Stimulated activated CD4-positive, alpha-beta T cell treated with anti-CD3 and anti-CD28 coated beads, Interleukin-12 subunit alpha, Interleukin-12 subunit beta, amount 100 ng/mL, for 24 hours (primary cell): Measurements from ENCODE around the gene SLF1.

Experiments used
- DNase-seq, 2 experiments: peaks; one replicate each; pipeline ENCODE4 v3.0.0-alpha.2; 2020; ENCODE audit warnings: low read depth in 2 of 2

SLF1 gene

DNA sequence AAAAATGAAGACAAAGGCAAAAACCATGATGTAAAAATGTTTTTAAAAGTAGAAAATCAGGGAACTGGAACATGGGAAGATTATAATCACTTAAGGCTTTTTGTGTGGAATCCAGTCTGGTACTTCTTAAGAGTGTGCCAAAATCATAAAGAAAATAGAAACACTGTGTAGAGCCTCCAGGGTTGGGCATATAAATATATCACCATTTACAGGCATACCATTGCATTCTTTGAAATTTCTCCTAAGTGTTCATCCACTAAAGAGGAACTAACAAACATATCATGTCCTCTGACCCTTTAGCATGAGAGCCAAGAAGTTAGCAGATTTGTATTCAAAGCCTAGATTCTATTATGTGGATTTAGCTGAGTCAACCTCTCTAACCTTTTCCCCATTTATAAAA, 93.3 kb downstream of the SLF1 start:
- DNase-seq, result no peak

DNA sequence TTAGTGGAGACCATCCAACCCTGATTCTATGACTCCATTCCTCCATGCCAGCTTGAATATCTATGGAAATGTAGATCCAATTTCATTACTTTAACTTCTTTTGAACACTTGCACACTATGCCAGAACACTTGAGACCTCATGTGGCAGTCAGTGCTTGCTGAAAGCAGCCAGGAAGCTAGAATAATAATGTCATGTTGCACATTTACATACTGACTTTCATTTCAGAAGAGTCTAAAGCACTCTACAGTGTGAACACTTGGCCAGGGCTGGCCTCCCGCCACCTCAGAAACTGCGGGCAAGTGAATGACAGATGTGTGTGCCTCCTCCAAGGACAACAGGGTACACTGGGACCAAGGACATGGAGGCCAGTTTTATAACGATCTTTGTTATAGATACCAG, 97.3 kb downstream of the SLF1 start:
- DNase-seq, result no peak

- DNase-seq, result no peak
Measured at GRCh38 chr5:94725142-94725541, 106.7 kb downstream of the SLF1 start.

DNA sequence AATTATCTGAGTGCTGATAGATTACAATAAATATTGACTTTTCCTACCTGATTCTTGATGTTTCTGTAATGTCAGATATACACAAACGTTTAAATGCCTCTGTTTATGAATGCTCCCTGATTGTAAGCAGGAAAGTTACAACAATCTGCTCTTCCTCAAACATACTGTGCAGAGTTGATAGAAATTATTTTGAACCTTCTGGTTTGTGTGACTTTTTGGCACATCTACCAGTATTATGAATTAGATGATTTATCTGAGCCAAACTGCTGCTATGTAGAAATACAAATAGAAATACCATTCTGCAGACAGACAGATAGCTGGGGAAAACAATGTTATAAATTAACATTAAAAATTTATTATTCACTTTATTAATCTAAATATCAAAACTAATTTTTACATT, 113.0 kb downstream of the SLF1 start:
- DNase-seq, result no peak

GRCh38 chr5:94736498-94736897, 118.0 kb downstream of the SLF1 start:
- DNase-seq, result no peak

DNA sequence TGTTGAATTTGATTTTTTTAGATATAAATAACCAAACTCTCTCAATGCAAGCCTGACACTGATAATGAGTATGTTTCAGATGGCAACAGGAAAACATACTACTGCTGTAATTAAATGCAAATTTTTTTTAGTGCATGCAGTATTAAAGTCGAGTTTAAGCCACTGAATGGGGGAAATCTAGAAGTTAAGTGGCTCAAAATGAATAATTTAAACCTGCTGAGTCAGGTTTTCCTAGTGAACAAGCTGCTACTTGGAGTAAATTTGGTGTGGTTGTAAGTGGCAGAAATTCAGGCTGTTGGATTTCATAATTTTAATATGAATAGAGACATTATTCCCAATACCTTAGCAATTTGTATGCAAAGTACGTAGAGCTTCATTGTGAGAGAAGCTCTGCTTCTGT, 121.8 kb downstream of the SLF1 start:
- DNase-seq, result no peak

- DNase-seq, result no peak
Measured at GRCh38 chr5:94742852-94743251, 124.4 kb downstream of the SLF1 start.

DNA sequence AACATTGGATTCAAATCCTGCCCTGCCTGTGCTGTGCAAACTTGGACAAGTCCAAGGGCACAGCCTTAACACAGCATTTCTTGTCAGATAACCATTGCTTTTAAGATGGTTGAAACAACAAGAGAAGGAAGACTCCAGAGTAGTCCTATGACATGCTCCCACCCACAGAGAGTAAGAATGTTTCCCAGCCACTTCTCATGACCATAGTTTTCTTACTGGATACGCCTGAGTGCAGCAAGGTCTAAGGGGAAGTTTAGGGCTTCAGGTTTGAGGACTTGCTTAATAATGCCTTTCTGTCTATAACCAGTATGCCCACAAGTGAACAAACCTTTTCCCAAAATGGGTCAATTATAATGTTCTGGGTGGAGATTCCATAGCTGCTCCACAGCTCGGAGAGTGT, 126.4 kb downstream of the SLF1 start:
- no peak for DNase-seq

DNA sequence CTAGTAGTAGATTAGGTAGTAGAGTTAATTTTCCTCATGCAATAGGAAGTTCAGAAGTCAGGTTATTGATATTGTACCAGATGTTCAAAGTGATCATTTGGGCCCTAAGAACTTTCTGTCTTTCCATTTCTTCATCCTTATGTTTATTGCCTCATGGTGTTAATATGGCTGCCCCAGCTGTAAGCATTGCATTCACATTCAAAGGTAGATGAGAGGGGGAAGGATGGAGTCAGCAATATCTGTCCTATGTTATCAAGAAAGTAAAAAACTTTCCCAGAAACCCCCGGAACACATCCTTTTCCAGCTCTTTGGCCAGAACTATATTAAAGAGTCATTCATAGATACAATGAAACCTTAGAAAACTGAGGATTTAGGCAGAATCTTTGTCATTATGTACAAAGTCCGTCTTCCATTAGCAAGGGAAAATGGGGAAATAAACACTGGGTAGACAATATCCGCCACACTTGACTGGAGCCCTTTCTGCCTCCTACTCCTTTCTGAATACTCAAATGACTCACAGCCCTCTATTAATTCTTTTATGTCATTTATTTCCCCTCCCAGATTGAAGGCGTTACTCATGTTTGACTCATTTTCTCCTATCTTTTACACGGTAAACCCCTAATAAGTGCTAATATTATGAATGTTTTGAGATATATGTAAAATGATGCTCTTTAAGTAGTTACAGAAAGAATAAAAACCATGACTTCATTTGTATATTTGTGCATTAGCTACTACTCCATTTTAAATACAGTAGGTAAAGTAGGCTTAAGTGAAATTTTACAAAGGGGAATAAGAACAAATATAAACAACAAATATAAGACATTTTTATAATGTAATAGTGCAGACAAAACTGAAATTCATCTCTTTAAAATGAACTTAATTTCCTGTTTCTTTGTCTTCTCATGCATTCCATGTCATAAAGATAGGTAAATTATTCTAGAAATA, 127.6 kb downstream of the SLF1 start:
- no peak for DNase-seq

DNA sequence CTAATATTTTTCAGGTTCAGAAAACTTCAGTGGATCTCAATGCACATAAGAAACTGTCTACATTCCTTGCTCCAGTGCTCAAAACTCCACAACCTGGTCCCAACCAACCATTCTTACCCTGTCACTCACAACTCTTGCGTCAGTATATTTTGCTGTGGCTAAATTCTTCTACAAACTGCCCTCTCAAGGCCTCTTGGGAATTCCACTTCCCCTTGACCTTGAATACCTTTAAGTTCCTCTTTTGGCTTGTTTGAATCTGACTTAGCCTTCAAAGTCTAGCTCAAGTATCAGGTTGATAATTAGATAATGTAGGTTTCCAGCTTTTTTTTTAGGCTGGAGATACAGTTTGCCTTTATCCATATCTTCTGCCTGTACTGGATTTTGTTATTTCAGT, 128.3 kb downstream of the SLF1 start:
- DNase-seq, result no peak
